ENCODE measurements around the gene UBE2F. TPM values are rescaled to one million over a fixed set of nuclear protein-coding genes. Genes with fewer than 3 reads are reported as not detected.
A peak's percentile ranks its signal among the peaks of the same experiment; 100 is the strongest.
"Not testable (repeated sequence)": the region's sequence is repeated elsewhere in the genome, so short reads cannot be mapped to it uniquely, and the experiment has no call there.

Gene UBE2F
- total RNA-seq, 1 donor from 2014 or later = 65.1 TPM

DNA sequence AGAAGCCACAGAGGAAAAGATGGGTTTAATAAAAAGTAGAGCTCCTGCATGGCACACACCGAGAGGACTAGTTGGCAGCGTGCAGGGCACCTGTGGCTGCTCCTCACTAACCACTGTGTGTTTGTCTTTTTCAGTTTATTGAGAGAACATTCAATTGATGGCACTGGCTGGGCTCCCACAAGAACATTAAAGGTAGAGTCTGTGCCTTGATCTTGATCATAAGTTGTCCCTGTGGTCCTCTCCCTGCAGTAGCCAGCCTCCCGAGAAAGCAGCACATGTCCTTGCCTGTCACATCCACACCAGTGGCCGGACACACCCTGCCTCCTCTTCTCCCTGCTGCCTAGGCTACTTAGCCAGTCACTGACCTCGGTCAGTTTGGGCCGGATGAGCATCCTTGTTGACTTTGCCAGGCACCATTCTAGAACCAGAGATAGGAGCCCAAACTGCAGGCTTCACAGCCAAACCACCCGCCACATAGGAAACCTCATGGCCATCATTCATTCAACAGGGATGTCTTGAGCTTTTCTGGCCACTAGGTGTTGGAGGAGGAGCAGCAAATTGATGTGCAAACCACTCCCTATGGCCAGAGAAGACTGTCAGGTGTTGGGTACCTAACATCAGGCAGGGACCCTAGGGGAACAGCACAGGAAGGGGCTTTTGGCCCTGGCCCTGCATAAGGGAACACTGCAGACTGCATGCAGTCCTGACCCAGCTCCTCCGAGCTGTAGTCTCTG lies 63.8 kb downstream of the UBE2F start:
- DNase-seq (no peak), ATAC-seq (ENCODE audit: poor library complexity) (no peak)
- intact Hi-C loops (cut with DNase I) = no loop called here

DNA sequence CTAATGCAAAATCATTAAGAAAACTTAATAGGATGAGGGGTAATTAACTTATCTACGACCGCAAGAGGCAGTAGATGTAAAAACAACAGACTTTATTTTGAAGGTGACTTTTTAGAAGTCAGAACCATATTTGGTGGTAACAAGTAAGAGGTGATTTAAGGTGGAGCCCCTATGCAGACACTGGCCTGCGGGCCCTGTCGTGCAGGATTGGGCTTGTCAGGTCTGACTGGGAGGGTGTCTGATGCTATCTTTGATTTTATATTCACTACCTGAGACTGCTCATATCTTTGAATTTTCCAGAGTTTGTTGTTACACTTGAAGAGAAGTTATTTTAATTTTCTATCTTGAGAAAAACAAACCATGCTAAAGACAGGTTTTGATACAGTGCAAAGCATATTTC lies 64.9 kb downstream of the UBE2F start:
- no peak for ATAC-seq (ENCODE audit: poor library complexity)
- intact Hi-C loops (cut with DNase I) = no loop called here
- no peak for DNase-seq

DNA sequence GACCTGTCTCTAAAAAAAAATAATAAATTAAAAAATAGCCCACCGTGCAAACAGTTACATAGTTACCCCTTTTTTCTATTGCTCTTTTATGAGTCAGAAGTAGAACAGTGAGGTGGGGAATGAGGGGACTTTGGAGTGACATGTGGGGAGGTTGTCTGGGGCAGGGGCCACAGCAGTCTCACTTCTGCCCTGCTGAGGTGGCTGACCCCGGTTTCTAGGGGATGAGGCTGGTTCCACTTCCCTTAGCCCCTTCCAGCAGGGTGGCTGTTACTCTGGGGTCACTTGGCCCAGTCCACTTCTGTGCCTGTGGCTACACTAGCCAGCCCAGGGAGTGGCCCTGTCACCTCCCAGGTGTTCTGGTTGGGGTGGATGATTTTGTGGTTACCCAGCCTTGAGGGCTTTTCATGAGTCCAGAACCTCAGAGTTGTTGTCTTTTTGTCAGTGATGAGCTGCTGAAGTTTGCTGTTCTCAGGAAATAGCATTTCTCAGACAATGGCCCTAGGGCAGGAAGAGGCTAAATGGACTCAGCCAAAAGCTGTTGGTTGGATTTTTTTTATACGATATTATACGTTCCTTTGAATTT lies 66.0 kb downstream of the UBE2F start:
- ATAC-seq (ENCODE audit: poor library complexity) (no peak), DNase-seq (no peak)
- intact Hi-C loops (cut with DNase I) = no loop called here

DNA sequence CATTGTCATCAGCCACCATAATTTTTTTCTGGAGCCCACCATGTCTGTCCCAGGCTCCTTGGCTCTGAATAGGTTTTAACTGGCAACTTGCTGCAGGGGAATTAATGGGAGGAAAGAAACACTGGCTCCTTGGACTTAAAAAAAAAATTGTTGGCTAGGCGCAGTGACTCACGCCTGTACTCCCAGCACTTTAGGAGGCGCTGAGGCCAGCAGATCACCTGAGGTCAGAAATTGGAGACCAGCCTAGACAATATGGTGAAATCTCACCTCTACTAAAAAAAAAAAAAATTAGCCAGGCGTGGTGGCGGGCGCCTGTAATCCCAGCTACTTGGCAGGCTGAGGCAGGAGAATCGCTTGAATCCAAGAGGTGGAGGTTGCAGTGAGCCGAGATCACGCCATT lies 67.2 kb downstream of the UBE2F start:
- DNase-seq; intact Hi-C loops (cut with DNase I); ATAC-seq (ENCODE audit: poor library complexity): not testable (repeated sequence)

DNA sequence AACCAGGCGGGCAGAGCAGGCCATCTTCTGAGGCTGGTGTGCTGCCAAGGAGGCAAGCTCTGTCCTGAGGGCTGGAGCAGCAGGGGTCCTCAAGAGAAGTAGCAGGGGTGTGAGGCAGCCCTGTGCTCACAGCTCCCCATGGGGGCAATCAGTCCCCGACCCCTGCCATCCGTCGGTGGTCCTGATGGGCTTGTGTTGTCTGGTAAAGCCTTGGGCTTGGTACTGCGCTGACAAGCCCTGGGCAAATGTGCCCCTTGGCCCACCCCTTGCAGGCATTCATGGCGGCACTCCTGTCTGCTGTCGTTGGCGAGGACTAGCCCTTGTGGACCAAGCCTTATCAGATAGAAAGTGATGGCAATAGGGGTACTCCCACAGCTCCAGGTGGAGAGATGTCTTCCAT lies 71.4 kb downstream of the UBE2F start:
- intact Hi-C loops (cut with DNase I) = no loop called here
- no peak for ATAC-seq (ENCODE audit: poor library complexity)
- DNase-seq = no peak

DNA sequence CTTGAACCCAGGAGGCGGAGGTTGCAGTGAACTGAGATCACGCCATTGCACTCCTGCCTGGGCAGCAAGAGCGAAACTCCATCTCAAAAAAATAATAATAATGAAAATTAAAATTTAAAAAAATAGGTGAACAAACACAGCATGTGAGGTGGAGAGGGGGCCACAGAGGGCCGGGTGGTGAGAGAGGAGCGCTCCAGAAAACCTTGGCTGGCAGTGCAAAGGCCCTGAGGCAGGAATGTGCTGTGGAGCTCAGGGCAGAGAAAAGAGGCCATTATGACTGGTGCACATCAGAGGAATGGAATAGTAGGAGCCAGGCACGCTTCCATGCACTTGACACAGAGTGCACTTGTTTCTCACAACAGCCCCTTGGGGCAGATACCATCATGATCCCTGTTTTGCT lies 72.3 kb downstream of the UBE2F start:
- intact Hi-C loops (cut with DNase I) = no loop called here
- ATAC-seq (ENCODE audit: poor library complexity) (no peak), DNase-seq (no peak)

DNA sequence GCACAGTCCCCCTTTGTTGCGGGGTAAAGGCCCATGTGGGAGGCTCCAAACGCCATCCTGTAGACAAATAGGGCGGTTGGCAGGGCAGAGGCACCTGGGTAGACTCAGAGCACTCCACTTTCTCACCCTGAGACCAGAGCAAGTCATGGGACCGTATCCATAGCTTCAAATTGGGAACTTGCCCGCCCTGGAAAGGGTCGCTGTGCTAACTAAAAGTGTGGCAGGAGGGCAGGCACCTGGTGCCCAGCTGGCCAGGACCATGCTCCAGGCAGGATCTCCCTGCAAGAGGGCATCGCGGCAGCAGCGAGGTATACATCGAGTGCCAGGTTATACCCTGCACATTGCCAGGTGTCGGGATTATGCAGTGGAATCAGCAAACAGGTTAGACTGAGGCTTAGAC lies 73.2 kb downstream of the UBE2F start:
- no peak for DNase-seq
- no peak for ATAC-seq (ENCODE audit: poor library complexity)
- intact Hi-C loops (cut with DNase I) = no loop called here

DNA sequence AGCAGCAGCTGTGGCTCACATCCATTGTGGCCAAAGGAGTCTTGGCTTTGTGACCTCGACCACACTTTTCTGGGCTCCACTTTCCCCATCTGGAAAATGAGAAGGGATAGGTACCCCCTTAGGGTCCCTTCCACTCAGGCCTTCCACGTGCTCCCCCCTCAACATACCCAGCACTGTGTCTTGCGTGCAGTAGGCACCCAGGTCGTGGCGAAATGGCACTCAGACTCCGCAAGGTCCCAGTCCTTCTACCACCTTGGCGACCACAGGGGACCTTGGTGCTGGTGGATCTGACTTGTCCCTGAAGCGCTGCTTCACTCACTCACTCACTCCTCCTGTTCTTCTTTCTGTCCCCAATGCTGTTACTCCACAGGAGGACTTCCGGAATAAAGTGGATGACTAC lies 74.1 kb downstream of the UBE2F start:
- DNase-seq (no peak), ATAC-seq (ENCODE audit: poor library complexity) (no peak)
- intact Hi-C loops (cut with DNase I) = no loop called here

DNA sequence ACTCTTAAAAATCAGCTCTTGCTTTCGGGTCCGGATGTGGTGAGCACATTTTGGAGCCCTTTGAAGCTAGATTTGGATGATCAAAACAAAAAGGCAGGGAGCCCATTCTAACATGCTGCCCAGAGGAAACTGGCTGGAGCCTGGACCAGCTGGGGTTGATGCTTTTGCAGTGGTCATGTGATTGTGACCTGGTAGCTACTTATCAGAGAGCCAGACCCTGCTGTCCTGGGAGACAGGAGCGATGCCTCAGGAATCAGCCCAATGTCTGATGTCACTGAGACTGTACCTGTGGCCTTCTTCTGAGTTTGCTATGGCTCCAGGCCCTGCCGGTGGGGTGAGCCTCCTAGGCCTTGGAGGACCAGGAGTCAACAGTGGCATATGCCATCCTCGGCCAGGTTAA lies 75.3 kb downstream of the UBE2F start:
- intact Hi-C loops (cut with DNase I) = no loop called here
- ATAC-seq (ENCODE audit: poor library complexity) = no peak

DNA sequence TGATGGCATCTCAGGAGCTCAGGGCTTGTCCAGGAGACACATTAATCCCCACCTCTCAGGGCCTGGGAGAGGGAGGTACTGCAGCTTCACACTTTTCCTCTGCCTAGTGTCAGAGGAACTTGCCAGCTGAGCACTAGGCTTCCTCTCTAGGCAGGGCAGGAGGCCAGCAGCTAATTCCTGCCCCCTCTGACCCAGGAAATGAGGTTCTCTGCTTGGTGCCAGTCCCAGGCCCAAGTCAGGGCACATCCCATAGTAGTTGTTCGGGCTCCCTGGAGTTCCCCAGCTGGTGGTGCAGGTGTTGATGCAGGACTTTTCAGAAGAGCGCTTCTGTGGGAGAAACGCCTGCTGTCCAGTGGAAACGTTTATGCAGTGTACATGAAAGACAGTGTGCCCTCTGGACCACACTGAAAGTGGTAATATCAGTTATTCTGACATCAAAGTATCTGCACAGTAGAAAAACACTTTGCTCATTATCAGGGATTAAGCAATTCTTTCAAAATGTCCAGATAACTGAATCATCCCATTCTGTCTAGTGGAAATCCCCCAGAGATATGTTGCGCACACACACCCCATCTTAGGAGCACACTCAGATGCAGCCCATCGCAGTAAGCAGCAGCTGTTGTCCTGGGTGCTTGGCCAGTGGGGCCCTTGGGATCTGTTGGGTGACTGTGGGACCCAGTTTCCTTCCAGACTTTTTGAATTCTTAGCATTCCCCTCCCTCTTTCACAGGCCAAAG lies 76.2 kb downstream of the UBE2F start:
- ATAC-seq (ENCODE audit: poor library complexity) = peak; percentile 76
- no peak for DNase-seq
- intact Hi-C loops (cut with DNase I) = no loop called here

More for the DNA sequence above, 75.3 kb downstream of the UBE2F start:
- no peak for DNase-seq

DNA sequence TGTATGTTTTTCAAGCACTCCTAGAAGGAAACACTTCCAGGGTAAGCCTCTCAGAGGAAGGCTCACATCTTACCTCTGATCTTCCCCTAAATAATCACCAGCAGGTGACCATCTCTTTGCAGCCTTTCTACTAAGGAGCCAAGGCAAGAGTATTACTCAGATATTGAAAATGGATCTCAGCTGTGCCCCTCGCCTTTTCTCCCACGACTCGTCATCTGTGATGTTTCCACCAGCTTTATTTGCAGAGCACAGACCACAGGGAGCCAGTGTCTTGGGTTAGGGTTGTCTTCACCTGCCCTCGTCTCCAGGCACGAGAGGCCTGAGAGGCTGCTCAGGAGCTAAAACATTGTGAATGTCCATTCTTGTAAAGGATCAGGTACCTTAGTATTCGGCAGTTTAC lies 77.0 kb downstream of the UBE2F start:
- intact Hi-C loops (cut with DNase I) = no loop called here
- ATAC-seq (ENCODE audit: poor library complexity) (no peak), DNase-seq (no peak)

DNA sequence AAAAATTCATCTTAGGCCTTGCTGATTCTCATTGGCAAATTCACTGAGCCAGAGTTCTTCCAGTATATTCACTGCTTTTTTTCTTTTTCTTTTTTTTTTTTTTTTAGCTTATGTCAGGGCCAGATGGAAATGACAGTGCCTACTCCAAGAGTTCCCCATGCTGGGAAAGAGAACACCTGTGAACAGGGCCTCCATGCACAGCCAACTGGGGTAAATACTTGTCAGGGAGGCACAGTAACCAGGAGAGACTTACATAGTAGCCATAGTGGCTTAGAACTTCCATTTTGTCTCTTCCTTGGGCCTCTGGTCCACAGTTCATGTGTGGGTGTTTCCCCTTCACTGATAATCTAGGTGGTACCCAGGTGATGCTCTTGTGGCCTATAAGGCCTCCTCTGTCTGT lies 78.8 kb downstream of the UBE2F start:
- no peak for ATAC-seq (ENCODE audit: poor library complexity)
- DNase-seq = no peak
- intact Hi-C loops (cut with DNase I) = no loop called here

DNA sequence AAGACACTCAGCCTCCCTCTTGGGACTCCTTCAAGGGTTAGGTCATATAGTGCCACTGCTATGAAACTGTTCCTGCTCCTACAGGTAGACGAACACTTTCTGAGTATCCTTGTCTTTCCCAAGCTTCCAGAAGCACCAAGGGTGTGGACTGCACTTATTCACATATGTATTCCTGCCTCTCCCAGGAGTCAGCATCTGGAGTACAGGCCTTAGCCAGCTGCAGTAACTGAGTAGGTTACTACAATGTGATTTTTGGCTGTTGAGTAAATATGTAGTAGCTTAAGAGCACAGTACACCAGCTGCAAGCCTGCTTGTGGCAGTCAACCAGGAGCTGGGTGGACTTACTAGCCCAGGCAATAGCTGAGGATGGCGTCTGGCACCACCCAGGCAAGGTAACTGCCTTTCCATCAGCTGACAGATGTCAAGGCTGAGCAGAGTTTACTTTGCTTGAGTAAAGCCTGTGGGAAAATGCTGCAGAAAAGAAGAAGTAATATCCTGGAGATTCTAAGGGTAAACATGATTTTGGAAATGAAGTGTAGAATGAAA lies 80.0 kb downstream of the UBE2F start:
- intact Hi-C loops (cut with DNase I) = no loop called here
- ATAC-seq (ENCODE audit: poor library complexity) = no peak
- DNase-seq = no peak

DNA sequence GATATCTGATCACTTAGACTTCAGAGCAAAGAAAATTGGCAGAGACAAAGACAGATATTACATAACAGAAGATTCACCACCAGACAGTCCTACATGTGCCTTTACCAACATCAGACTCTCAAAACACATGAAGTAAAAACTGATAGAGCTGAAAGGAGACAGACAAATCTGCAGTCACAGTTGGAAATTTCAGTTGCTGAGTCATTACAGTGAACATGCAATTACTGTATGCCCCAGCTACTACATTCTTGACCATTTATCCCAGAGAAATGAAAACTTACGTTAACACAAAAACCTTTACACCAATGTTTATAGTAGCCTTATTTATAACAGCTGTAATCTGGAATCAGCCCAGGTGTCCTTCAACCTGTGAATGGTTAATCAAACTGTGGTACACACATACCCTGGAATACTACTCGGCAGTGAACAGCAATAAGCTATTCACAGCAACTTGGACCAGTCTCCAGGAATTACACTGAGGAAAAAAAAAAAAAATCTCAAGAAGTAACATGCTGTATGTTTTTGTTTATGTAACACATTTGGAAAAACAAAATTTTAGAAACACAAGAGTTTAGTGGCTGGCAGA lies 86.5 kb downstream of the UBE2F start:
- intact Hi-C loops (cut with DNase I) = no loop called here
- ATAC-seq (ENCODE audit: poor library complexity) = no peak

DNA sequence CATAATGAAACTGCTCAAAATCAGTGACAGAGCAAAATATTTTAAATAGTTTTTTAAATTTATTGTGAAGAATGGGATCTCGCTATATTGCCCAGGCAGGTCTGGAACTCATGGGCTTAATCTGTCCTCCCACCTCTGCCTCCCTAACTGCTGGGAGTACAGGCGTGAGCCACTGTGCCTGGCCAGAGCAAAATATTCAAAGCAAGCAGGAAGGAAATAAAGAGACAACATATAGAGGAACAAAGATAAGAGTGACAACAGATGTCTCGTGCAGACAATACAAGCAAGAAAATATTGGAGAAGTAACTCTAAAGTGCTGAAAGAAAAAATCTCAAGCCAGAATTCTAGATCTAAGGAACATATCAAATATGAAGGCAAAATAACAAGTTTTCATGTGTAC lies 89.0 kb downstream of the UBE2F start:
- no peak for DNase-seq
- intact Hi-C loops (cut with DNase I) = no loop called here
- no peak for ATAC-seq (ENCODE audit: poor library complexity)

More for the DNA sequence above, 86.5 kb downstream of the UBE2F start:
- DNase-seq = no peak

DNA sequence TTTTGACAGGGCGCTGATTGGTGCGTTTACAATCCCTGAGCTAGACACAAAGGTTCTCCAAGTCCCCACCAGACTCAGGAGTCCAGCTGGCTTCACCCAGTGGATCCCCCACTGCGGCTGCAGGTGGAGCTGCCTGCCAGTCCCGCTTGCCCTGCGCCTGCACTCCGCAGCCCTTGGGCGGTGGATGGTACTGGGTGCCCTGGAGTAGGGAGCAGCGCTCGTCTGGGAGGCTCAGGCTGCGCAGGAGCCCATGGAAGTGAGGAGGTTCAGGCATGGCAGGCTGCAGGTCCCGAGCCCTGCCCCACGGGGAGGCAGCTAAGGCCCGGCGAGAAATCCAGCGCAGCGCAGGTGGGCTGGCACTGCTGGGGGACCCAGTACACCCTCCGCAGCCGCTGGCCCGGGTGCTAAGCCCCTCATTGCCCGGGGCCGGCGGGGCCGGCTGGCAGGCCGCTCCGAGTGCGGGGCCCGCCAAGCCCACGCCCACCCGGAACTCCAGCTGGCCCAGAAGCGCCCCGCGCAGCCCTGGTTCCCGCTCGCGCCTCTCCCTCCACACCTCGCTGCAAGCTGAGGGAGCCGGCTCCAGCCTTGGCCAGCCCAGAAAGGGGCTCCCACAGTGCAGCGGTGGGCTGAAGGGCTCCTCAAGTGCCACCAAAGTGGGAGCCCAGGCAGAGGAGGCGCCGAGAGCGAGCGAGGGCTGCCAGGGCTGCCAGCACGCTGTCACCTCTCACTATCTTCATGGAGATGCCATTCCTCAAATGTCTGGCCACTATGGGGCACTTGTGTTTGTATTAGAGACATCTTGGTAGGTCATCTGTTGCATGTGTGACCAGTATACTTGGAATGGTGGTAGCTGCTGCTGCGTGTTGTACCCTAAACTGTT lies 91.1 kb downstream of the UBE2F start:
- ATAC-seq (ENCODE audit: poor library complexity); DNase-seq; intact Hi-C loops (cut with DNase I): not testable (repeated sequence)

DNA sequence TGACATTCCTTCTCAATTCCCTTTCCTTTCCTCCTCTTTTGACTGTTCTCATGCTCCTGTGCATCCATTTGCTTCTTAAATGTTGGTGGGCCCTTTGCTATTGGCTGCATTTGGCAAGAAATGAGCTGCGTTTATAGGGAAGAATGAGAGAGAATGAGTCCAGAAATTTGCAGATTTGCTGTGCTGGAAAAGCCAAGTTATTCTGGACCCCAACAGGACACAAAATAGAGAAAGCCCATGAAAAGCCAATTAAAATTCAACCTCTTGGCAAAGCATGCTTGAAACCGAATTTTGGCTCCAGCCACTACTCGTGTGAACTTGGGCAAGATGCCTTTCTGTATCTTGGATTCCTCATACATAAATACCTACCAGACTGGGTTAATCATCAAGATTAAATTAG lies 92.7 kb downstream of the UBE2F start:
- DNase-seq = no peak
- intact Hi-C loops (cut with DNase I) = no loop called here
- no peak for ATAC-seq (ENCODE audit: poor library complexity)

DNA sequence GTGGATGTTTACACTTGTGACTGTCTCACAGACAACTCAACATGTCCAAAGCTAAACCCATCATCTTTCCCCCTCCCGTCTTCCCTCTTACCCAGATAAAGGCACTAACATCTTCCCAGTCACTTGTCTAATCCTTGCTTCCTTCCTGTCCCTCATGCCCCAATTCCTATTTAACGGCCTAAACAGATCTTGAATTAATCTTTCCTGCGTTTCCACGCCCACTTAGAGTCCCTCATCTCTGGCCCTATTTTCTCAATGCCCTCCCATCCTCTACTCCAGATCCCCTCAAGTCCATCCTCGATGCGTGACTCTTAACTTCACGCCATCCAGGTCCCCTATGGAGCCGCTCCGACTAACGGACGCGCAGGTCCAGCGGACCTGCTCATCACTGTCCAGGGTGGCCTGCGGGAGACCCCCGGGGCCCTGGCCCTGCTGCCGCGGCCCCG lies 93.3 kb downstream of the UBE2F start:
- no peak for DNase-seq
- ATAC-seq (ENCODE audit: poor library complexity) = no peak
- intact Hi-C loops (cut with DNase I) = loop anchor here (10.0 kb wide), 1 partner anchor 205 kb away; no protein-coding TSS in a partner anchor
